ENCODE measurements around the gene PTPRO. TPM values are rescaled to one million over a fixed set of nuclear protein-coding genes. Genes with fewer than 3 reads are reported as not detected.
A peak's percentile ranks its signal among the peaks of the same experiment; 100 is the strongest.

The PTPRO gene
- total RNA-seq, result under 0.01 TPM in 2 replicates

GRCh38 chr12:15322164-15323061, at the start of gene PTPRO:
Gene PTPRO, plus strand, starts transcription at chr12:15322508.
- DNase-seq (ENCODE audit: low read depth), result no peak
- H3K4me3 ChIP-seq (ENCODE audit: low read depth, low read length), result peak within 1 kb of the TSS; percentile 44
- TF ChIP-seq, protein P1, sequence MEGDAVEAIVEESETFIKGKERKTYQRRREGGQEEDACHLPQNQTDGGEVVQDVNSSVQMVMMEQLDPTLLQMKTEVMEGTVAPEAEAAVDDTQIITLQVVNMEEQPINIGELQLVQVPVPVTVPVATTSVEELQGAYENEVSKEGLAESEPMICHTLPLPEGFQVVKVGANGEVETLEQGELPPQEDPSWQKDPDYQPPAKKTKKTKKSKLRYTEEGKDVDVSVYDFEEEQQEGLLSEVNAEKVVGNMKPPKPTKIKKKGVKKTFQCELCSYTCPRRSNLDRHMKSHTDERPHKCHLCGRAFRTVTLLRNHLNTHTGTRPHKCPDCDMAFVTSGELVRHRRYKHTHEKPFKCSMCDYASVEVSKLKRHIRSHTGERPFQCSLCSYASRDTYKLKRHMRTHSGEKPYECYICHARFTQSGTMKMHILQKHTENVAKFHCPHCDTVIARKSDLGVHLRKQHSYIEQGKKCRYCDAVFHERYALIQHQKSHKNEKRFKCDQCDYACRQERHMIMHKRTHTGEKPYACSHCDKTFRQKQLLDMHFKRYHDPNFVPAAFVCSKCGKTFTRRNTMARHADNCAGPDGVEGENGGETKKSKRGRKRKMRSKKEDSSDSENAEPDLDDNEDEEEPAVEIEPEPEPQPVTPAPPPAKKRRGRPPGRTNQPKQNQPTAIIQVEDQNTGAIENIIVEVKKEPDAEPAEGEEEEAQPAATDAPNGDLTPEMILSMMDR (IDR thresholded peaks at IDR 0.05; ENCODE audit: insufficient read depth, low read depth, low read length), result no peak

- DNase-seq (ENCODE audit: low read depth), result no peak
Observed at GRCh38 chr12:15273896-15274295, 48.4 kb upstream of the PTPRO start.

GRCh38 chr12:15274561-15274967, 47.7 kb upstream of the PTPRO start:
- peak; percentile 62 for DNase-seq (ENCODE audit: low read depth)
- TF ChIP-seq, protein P1 (IDR thresholded peaks at IDR 0.05; ENCODE audit: insufficient read depth, low read depth, low read length), result no peak
- no peak overlapping the region for H3K4me3 ChIP-seq (ENCODE audit: low read depth, low read length)

More at GRCh38 chr12:15273896-15274295, 48.4 kb upstream of the PTPRO start:
- no peak overlapping the region for H3K4me3 ChIP-seq (ENCODE audit: low read depth, low read length)
- TF ChIP-seq, protein P1 (IDR thresholded peaks at IDR 0.05; ENCODE audit: insufficient read depth, low read depth, low read length), result no peak

DNA sequence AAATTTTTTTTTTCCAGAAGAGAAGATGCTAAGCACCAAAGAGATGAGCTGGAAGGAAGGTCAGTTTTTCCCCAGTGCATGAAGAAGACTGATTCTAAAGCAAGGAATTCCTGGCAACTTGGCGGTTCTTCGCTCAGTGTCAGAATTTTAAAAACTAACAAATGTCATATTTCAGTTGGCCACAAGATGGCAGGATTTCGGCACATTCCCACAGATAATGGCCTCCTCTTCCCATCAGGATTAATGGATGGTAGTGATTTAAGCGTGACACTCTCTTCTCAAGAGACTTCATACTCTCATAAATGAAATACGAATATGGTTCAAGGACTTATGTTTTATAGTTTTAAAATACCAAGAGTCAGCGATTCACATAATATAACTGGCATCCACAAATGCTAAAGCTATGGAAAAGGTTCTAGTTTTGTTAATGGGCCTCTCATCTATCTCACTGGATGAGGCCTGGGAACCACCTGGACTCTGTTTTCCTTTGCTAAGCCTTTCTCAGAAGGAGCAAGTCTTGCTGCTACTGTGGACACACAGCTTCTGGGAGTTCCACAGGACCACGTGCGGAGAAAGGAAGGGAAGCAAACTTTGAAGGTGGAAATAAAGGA, 46.1 kb upstream of the PTPRO start:
- H3K4me3 ChIP-seq (ENCODE audit: low read depth, low read length), result no peak overlapping the region
- DNase-seq (ENCODE audit: low read depth), result peak; percentile 50
- TF ChIP-seq, protein P1 (IDR thresholded peaks at IDR 0.05; ENCODE audit: insufficient read depth, low read depth, low read length), result peak; percentile 69

- TF ChIP-seq, protein P1 (IDR thresholded peaks at IDR 0.05; ENCODE audit: insufficient read depth, low read depth, low read length), result no peak
- DNase-seq (ENCODE audit: low read depth), result peak; percentile 66
- no peak overlapping the region for H3K4me3 ChIP-seq (ENCODE audit: low read depth, low read length)
Observed at GRCh38 chr12:15278816-15279658, 43.3 kb upstream of the PTPRO start.

DNA sequence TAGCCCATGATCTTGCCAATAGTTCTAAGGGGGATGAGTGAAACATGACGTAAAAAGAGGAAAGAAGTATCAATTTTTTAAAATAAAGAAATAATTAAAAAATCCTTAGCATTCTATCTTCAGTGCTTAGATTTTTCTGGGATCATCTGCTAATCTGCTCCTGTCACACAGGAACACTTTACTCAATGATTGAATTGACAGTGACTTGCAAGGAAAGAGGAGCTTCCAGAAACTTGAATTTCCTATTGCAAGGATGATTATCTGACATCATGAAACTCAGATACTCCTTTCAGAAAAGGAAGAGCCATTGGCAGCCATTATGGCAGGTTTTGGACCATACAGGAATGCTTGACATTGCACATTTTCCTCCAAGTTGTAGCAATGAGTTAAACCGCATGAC, 41.4 kb upstream of the PTPRO start:
- no peak for DNase-seq (ENCODE audit: low read depth)
- TF ChIP-seq, protein P1 (IDR thresholded peaks at IDR 0.05; ENCODE audit: insufficient read depth, low read depth, low read length), result no peak
- H3K4me3 ChIP-seq (ENCODE audit: low read depth, low read length), result no peak overlapping the region

Measured in fibroblast of villous mesenchyme (primary cell).